ENCODE data around the gene CEP72. TPM values are rescaled to one million over a fixed set of nuclear protein-coding genes. Genes with fewer than 3 reads are reported as not detected.

The CEP72 gene
- total RNA-seq, 6 experiments from 2014 or later, result 2.9 to 5.0 (median 4.0) TPM

GRCh38 chr5:607541-608428 is 4.4 kb upstream of the CEP72 start:
- Mint-ChIP-seq H3K27ac (no peak overlapping the region), H3K4me1 (ENCODE audit: low read depth) (peaks cover 7% of the 10 kb centered on the region), H3K9me3 (peaks cover 1% of the 10 kb centered on the region), H3K27me3 (ENCODE audit: insufficient read depth) (peaks cover 30% of the 10 kb centered on the region), H3K4me3 (no peak overlapping the region), H3K36me3 (ENCODE audit: low read depth) (peaks cover 2% of the 10 kb centered on the region)
- no peak for DNase-seq
- no peak for TF ChIP-seq CTCF (IDR thresholded peaks at IDR 0.05)

- H3K27ac Mint-ChIP-seq, result no peak overlapping the region
- H3K27me3 Mint-ChIP-seq (ENCODE audit: insufficient read depth), result peaks cover 24% of the 10 kb centered on the region
- H3K9me3 Mint-ChIP-seq, result peaks cover 5% of the 10 kb centered on the region
Measured at GRCh38 chr5:608429-609370, 3.4 kb upstream of the CEP72 start.

GRCh38 chr5:609506-609905 is 2.6 kb upstream of the CEP72 start:
- H3K27ac Mint-ChIP-seq, result no peak overlapping the region
- no peak for TF ChIP-seq CTCF (IDR thresholded peaks at IDR 0.05)
- peaks cover 5% of the 10 kb centered on the region for H3K9me3 Mint-ChIP-seq
- H3K27me3 Mint-ChIP-seq (ENCODE audit: insufficient read depth), result peaks cover 24% of the 10 kb centered on the region
- peaks cover 19% of the 10 kb centered on the region for H3K4me1 Mint-ChIP-seq (ENCODE audit: low read depth)
- H3K36me3 Mint-ChIP-seq (ENCODE audit: low read depth), result peaks cover 12% of the 10 kb centered on the region
- DNase-seq, result no peak
- no peak overlapping the region for H3K4me3 Mint-ChIP-seq

More at GRCh38 chr5:608429-609370, 3.4 kb upstream of the CEP72 start:
- no peak for DNase-seq
- TF ChIP-seq CTCF (IDR thresholded peaks at IDR 0.05), result no peak
- Mint-ChIP-seq H3K4me1 (ENCODE audit: low read depth) (peaks cover 12% of the 10 kb centered on the region), H3K4me3 (no peak overlapping the region), H3K36me3 (ENCODE audit: low read depth) (peaks cover 6% of the 10 kb centered on the region)

- H3K27ac Mint-ChIP-seq, result no peak overlapping the region
- peaks cover 5% of the 10 kb centered on the region for H3K9me3 Mint-ChIP-seq
- no peak for TF ChIP-seq CTCF (IDR thresholded peaks at IDR 0.05)
- H3K36me3 Mint-ChIP-seq (ENCODE audit: low read depth), result peaks cover 18% of the 10 kb centered on the region
- no peak overlapping the region for H3K4me3 Mint-ChIP-seq
- DNase-seq, result no peak
- peaks cover 19% of the 10 kb centered on the region for H3K27me3 Mint-ChIP-seq (ENCODE audit: insufficient read depth)
- peaks cover 24% of the 10 kb centered on the region for H3K4me1 Mint-ChIP-seq (ENCODE audit: low read depth)
Measured at GRCh38 chr5:610011-610743, 2.0 kb upstream of the CEP72 start.

Measured in HFFc6 (cell line).